ENCODE results near the gene AATK.

The AATK gene

GRCh38 chr17:81070541-81071246 lies 95.3 kb downstream of the AATK start:
- DNase-seq (ENCODE audit: low read depth) = no peak

GRCh38 chr17:81069135-81069645 lies 96.8 kb downstream of the AATK start:
- DNase-seq (ENCODE audit: low read depth) = no peak

DNA sequence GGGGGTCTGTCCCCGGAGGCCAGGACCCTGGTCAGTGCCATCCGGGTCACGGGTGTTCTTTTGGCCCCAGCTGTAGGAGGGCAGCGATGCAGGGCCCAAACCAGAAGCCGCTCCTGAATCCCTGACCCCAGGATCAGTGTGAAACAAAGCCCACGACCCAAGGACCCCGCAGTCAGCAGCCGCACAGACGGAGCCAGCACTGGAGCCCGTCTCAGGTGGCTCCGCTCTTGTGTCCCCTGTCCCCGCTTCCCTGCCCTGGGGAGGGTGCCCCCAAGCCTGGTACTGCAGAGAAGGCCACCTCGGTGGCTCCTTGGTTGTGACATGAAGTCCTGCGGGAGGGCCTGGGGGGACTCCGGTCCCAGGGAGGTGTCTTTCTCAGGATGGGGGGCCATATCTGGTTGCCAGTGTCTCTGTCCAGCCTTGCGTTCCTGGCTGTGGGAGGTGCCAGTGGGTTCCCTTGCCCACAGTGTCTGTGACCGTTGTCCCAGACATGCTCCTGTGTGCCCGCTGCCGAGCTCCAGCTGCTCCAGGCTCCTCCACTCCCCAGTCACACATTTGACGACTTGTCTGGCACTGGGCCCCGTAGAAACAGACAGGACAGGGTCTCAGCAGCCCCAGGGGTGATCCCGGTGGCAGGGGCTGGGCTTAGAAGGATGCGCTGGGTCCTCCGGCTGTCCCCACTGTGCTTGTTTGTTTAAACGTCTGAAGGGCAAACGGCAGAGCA lies 97.4 kb downstream of the AATK start:
- DNase-seq (ENCODE audit: low read depth) = no peak

GRCh38 chr17:81067391-81067811 lies 98.6 kb downstream of the AATK start:
- no peak for DNase-seq (ENCODE audit: low read depth)

All from GM04504 (cell line).